RWPE2 (cell line): ENCODE data around the gene HIVEP2.

Experiments
- ATAC-seq: fragments of 200-7000 bp; cut with Tn5 transposase; 3 replicates; pipeline ENCODE4 v1.9.1; 2021; ENCODE audit warnings: low read depth
- DNase-seq: peaks from one replicate; pipeline ENCODE4 v3.0.0-alpha.2; 2020; ENCODE audit warnings: low spot score
- H3K27ac ChIP-seq: fragments of 450-650 bp; 2 replicates; pipeline ENCODE4 v1.5.1; 2017; ENCODE audit warnings: mild to moderate bottlenecking; ENCODE audit not compliant: poor library complexity, severe bottlenecking
- H3K27me3 ChIP-seq: fragments of 250-450 bp; sonication (Bioruptor Pico); 2 replicates; pipeline ENCODE4 v1.5.1; 2021; ENCODE audit warnings: mild to moderate bottlenecking, moderate library complexity; ENCODE audit not compliant: insufficient read depth, poor library complexity, severe bottlenecking
- H3K36me3 ChIP-seq: fragments of 250-450 bp; sonication (Bioruptor Pico); 2 replicates; pipeline ENCODE4 v1.5.1; 2020; ENCODE audit warnings: low read depth, mild to moderate bottlenecking, moderate library complexity
- H3K4me1 ChIP-seq: fragments of 250-450 bp; sonication (Bioruptor Pico); 2 replicates; pipeline ENCODE4 v1.5.1; 2021; ENCODE audit warnings: mild to moderate bottlenecking, moderate library complexity; ENCODE audit not compliant: insufficient read depth, poor library complexity, severe bottlenecking
- H3K4me3 ChIP-seq: fragments of 250-450 bp; sonication (Bioruptor Pico); 2 replicates; pipeline ENCODE4 v1.5.1; 2021; ENCODE audit warnings: mild to moderate bottlenecking, moderate library complexity; ENCODE audit not compliant: severe bottlenecking
- H3K9me3 ChIP-seq: fragments of 250-450 bp; sonication (Bioruptor Pico); 2 replicates; pipeline ENCODE4 v1.5.1; 2021; ENCODE audit warnings: mild to moderate bottlenecking, moderate library complexity; ENCODE audit not compliant: severe bottlenecking
- TF ChIP-seq, protein P1 (sequence below): fragments of 450-650 bp; IDR thresholded peaks from one replicate; pipeline ENCODE4 v1.5.1; 2017; ENCODE audit warnings: mild to moderate bottlenecking, moderate library complexity; ENCODE audit not compliant: poor library complexity, severe bottlenecking

HIVEP2 gene

DNA sequence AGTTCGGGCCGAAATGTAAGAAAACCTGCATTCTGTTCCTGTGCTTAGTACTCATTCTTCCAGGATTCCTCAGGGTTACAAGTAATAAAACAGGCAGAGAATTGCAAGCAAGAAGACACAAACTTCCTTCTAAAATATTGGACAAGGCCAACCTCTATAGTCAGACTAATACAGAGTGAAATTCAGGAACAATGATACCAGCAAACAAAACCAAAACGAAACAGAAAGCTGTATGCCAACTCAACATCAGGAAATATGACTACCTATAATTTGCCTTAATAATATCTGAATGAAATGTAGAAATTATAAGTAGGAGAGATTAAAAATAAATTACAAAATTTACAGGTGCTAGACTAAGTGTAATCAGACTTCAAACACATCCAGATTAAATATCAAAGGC is 238.8 kb downstream of the HIVEP2 start:
- H3K9me3 ChIP-seq = no peaks in the 10 kb centered on the region
- H3K27me3 ChIP-seq = no peaks in the 10 kb centered on the region
- DNase-seq (no peak), ATAC-seq (no peak)
- H3K4me1 ChIP-seq = no peaks in the 10 kb centered on the region
- H3K4me3 ChIP-seq = no peak overlapping the region
- no peaks in the 10 kb centered on the region for H3K36me3 ChIP-seq
- H3K27ac ChIP-seq = no peak overlapping the region
- TF ChIP-seq, protein P1, sequence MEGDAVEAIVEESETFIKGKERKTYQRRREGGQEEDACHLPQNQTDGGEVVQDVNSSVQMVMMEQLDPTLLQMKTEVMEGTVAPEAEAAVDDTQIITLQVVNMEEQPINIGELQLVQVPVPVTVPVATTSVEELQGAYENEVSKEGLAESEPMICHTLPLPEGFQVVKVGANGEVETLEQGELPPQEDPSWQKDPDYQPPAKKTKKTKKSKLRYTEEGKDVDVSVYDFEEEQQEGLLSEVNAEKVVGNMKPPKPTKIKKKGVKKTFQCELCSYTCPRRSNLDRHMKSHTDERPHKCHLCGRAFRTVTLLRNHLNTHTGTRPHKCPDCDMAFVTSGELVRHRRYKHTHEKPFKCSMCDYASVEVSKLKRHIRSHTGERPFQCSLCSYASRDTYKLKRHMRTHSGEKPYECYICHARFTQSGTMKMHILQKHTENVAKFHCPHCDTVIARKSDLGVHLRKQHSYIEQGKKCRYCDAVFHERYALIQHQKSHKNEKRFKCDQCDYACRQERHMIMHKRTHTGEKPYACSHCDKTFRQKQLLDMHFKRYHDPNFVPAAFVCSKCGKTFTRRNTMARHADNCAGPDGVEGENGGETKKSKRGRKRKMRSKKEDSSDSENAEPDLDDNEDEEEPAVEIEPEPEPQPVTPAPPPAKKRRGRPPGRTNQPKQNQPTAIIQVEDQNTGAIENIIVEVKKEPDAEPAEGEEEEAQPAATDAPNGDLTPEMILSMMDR = no peak

DNA sequence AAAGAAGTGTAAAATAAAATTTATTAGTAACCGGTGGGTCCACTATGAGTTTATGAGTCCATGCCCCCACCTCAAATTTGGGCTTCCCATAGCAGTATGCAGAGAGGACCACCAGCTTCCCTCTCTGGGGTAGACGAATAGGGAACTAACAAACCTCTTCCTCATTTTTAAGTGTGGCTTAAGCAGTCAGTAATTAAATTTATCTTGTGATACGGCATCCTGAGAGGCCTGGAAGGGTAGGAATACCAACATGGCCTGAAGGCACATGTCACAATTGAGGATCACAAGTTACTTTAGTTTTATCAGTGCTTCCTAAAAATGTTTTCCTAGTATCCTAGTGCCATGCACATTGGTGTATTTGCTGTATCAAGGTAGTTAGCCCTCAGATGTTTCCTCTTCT is 239.9 kb downstream of the HIVEP2 start:
- Histone ChIP-seq H3K27ac (no peak overlapping the region), H3K4me1 (no peaks in the 10 kb centered on the region), H3K36me3 (no peaks in the 10 kb centered on the region), H3K4me3 (no peak overlapping the region), H3K9me3 (no peaks in the 10 kb centered on the region), H3K27me3 (no peaks in the 10 kb centered on the region)
- TF ChIP-seq, protein P1 = no peak
- ATAC-seq (no peak), DNase-seq (no peak)

DNA sequence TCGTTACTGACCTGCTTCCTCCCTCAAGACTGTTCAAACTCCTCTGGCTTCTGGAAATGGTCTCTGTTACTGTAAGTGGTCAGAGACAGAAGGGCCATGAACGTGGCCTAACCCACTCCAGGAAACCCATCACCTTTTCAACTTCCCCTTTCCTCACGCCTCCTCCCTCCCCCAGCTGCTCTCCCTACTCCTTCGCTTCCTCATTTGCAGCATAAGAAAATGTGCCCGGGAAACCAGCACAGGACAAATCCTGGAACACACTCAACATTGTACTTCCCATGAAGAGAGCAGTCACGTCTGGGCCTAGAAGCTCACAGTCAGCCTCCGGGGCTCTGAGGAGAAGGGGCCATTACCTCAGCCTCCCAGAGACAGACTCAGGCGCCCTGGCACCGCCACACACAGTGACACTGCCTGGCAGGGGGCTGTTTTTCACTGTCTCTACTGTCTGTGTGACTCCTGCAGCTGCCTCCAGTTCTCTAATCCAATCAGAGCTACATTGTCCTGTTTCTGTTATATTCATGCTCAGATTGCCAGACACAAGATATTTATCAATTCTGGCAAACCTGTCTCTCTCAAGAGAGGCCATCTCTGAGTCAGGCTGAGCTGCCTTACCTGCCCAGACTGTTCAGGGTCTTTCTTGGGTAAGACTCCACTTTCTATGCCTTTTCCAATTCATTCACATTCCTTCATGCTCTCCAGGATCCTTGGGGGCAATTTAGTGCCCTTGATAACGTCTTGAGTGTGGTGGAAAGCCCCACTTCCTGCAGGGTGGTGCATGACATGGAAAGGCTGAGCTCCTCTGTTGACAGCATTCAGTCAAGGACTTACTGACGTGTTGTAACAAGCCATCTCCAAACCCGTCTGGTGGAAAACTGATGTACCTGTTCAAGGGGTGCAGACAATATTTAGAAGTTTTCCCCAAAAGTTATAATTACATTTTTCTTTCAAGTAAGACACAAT is 242.2 kb downstream of the HIVEP2 start:
- no peaks in the 10 kb centered on the region for H3K36me3 ChIP-seq
- H3K9me3 ChIP-seq = no peaks in the 10 kb centered on the region
- no peaks in the 10 kb centered on the region for H3K27me3 ChIP-seq
- TF ChIP-seq, protein P1 = no peak
- no peak overlapping the region for H3K27ac ChIP-seq
- no peak for ATAC-seq
- no peak overlapping the region for H3K4me3 ChIP-seq
- no peak for DNase-seq
- H3K4me1 ChIP-seq = no peaks in the 10 kb centered on the region
